GM18909 (cell line): ENCODE results near the gene ERFE.
A peak's percentile ranks its signal among the peaks of the same experiment; 100 is the strongest.

Source experiments
- ATAC-seq: cut with Tn5 transposase; IDR thresholded peaks from one replicate; pipeline ENCODE4 v1.9.1; 2021; ENCODE audit warnings: mild to moderate bottlenecking; ENCODE audit not compliant: unreplicated experiment, poor library complexity

Gene ERFE

DNA sequence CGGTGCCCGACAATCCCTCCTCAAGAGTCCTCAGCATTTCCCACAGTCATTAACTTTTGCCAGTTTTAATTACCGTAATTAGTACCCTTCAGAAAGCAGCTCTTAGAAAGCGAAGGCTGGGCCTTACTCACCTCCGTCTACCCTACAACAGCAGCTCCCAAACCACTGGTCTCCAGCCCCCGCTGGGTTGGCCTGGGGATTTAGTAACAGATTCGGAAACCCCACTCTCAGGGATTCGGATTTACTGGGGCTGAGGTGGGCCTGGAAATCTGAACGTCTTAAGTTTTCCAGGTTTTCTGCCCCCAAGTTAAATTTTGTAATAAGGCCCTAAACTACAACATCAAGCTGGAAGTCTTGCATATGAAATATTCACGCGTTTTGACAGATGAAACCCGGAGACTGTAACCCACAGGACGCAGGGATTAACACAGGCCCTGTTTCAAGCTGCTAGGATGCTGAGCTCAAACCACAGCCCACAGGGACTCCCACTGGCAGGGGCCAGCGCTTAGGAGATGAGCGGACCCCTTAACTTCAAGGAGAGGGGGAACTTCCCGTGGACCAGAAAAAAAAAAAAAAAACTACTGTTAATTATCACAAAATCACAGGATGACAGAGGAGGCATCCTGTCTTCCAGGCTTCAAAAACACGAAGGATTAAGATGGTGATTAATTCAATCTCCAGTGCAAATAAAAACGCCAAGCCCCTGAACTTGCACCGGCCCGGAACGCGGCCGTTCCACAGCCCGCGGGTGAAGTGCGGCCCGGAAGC is 43.7 kb downstream of the ERFE start:
- ATAC-seq, result no peak

DNA sequence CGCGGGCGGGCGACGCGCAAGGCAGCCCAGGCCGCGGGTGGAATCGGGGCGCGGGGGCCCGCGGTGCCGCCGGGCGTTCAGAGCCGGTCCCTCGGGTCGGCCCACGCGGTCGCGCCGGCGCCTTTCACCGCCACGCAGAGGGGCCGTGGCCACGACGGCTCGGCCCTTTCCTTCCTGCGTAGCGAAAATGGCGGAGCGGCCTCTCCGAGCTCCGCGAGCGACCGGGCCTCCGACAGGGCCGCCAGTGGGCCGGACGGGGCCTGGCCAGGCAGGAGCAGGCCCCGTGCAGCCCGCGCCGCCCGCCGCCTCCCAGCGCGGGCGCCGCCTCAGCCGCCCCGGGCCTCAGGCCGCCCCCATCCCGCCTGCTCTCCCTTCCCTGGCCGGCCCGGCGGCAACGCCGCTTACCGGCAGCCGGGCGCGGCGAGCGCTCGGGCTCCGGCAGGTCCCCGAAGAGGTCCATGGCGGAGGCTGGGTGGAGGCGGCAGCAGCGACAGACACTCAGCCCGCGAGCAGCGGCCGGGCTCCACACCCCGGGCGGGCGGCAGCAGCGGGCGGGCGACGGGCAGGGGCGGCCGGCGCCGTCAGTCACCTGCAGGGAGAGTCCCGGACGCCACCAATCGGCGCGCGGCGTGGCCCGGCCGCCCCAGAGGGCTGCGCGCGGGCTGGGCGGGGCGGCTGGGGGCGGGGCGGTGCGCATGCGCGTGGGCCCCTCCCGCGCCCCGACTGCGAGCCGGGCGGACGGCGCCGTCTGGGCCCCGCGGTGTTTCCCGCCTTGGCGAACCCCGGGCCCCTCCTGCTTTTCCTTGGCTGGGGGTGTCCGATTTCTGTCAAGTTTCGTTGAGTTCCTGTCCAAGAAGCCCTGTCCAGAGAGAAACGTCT is 44.6 kb downstream of the ERFE start, which contains the start of gene ILKAP:
TSS of gene ILKAP (minus strand) at position 602 of the 879 bp plus-strand sequence. CDS start at position 460, 142 bp downstream.
- peak; percentile 94 for ATAC-seq

DNA sequence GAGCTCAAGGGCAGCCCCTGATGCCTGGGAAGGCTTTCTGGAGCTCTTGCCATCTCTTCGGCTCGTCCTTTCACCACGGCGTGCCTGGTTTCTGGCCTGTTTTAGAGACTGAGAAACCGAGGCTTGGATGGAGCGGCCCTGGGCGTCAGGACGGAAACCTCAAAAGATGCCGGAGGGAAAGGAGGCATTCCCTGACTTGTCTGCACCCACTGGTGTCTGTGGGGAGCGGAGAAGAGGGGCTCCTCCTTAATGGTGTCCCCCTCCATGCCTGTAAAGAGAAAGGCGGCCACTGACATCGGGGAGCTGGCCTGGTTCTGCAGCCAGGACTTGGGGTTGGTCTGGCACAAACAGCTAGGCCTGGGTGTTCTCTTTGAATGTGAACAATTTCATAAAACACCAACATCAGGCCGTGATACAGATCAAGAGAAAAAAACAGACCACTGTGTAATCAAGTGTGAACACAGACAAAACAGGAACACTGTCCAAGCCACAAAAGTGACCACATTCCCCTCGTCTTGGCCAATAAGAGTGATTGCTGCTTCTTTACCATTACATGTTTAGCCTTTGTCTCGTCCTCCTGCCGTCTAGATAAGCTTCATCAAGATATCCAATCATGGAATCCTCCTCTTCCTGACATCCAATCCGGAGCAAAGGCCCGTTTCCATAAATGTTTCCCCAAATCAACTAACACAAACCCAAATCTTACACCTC is 45.4 kb downstream of the ERFE start:
- ATAC-seq, result peak; percentile 22

DNA sequence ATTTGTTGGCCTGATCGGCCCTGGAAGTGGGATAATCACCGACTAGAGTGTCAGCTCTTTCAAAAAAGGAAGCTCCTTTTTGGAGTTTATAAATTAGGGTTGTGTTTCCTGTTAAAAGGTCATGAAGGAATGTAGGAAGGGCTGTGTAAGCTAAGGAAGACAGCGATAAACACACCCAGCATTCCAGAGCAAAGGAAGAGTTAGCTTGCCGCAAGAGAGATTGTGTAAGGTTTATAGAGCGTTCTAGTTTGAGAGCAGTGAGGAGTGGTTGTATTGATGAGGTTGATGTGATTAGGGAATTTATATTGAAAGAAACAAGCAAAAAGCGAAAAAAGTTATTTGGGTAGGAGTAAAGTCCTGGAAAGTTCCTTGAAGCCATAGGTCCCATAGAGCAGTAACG is 48.2 kb downstream of the ERFE start:
- no peak for ATAC-seq

DNA sequence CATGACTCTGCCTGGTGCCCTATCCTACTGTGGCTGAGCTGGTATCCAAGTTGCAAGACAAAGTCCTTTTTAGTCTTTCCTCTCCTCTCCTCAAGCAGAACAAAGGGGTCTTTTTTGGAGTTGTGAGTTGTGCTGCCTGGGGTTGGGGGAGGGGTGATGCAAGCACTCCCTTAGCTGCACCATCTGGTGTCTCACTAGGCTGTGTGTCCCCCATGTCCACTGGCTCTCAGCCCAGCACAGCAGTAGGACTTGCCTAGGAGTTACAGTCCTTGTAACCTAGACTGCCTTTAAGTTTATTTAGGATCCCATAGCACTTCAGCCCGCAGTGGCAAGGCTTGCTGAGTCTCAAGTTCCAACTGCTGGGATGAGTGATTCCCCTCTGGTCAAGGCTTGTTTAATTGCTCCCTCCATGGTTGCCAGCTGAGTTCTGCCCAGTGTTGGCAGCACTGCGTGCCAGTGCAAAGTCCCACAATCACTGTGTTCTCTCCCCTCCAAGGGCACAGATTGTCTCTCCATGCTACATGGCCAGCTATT is 57.9 kb downstream of the ERFE start:
- no peak for ATAC-seq
